ENCODE measurements around the gene ZNF90.

GRCh38 chr19:20077791-20078463 is at the start of gene ZNF90:
- TF ChIP-seq EZH2 (IDR thresholded peaks at IDR 0.05; ENCODE audit: insufficient read depth, poor library complexity, severe bottlenecking) (no peak), EZH2phosphoT487 (IDR thresholded peaks at IDR 0.05; ENCODE audit: insufficient read depth, low read depth) (no peak)

Data from GM23248 (cell line).